Fibroblast of skin of abdomen (primary cell): ENCODE results near the gene OSBPL2.

ENCODE experiments used
- DNase-seq: peaks from one replicate; pipeline ENCODE4 v3.0.0-alpha.2; 2013

Gene OSBPL2

GRCh38 chr20:62303062-62303339 lies 64.7 kb downstream of the OSBPL2 start:
- DNase-seq, result no peak

GRCh38 chr20:62303340-62304226 lies 65.3 kb downstream of the OSBPL2 start:
- no peak for DNase-seq

GRCh38 chr20:62304331-62305148 lies 66.2 kb downstream of the OSBPL2 start:
- DNase-seq, result no peak

- no peak for DNase-seq
Measured at GRCh38 chr20:62305149-62305764, 66.9 kb downstream of the OSBPL2 start.

GRCh38 chr20:62305765-62306413 lies 67.6 kb downstream of the OSBPL2 start:
- no peak for DNase-seq

GRCh38 chr20:62306414-62307187 lies 68.3 kb downstream of the OSBPL2 start:
- DNase-seq, result no peak

- DNase-seq, result no peak
Measured at GRCh38 chr20:62307226-62308101, 69.1 kb downstream of the OSBPL2 start.

- DNase-seq, result no peak
Measured at GRCh38 chr20:62308102-62308822, 69.9 kb downstream of the OSBPL2 start.

GRCh38 chr20:62309198-62309944 lies 71.0 kb downstream of the OSBPL2 start:
- DNase-seq, result no peak

- DNase-seq, result no peak
Measured at GRCh38 chr20:62309947-62310756, 71.8 kb downstream of the OSBPL2 start.

- no peak for DNase-seq
Measured at GRCh38 chr20:62310757-62311121, 72.4 kb downstream of the OSBPL2 start.

GRCh38 chr20:62311150-62311549 lies 72.8 kb downstream of the OSBPL2 start:
- no peak for DNase-seq

- DNase-seq, result no peak
Measured at GRCh38 chr20:62311832-62312661, 73.7 kb downstream of the OSBPL2 start.

GRCh38 chr20:62312662-62312977 lies 74.3 kb downstream of the OSBPL2 start:
- DNase-seq, result no peak

- no peak for DNase-seq
Measured at GRCh38 chr20:62313021-62313420, 74.7 kb downstream of the OSBPL2 start.

- DNase-seq, result no peak
Measured at GRCh38 chr20:62313460-62314338, 75.4 kb downstream of the OSBPL2 start.

- no peak for DNase-seq
Measured at GRCh38 chr20:62314339-62314638, 76.0 kb downstream of the OSBPL2 start.
